Measurements from ENCODE around the gene FHOD1.

DNA sequence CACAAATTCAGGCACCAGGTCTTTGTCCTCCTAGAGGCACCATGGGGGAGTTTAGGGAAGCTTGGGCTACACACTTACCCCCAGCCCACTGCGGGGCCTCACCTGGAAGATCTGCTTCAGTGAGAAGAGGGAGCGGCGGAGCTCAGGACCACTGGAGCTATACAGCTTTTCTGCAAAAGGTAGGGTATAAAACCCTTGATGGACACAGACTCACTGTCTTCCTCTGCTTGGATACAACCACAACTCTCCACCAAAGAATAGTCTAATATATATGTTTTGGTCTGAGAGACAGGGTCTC, 9.1 kb downstream of the FHOD1 start:
- no peak for TF ChIP-seq POLR2A (IDR thresholded peaks at IDR 0.05)
- TF ChIP-seq, protein P1, sequence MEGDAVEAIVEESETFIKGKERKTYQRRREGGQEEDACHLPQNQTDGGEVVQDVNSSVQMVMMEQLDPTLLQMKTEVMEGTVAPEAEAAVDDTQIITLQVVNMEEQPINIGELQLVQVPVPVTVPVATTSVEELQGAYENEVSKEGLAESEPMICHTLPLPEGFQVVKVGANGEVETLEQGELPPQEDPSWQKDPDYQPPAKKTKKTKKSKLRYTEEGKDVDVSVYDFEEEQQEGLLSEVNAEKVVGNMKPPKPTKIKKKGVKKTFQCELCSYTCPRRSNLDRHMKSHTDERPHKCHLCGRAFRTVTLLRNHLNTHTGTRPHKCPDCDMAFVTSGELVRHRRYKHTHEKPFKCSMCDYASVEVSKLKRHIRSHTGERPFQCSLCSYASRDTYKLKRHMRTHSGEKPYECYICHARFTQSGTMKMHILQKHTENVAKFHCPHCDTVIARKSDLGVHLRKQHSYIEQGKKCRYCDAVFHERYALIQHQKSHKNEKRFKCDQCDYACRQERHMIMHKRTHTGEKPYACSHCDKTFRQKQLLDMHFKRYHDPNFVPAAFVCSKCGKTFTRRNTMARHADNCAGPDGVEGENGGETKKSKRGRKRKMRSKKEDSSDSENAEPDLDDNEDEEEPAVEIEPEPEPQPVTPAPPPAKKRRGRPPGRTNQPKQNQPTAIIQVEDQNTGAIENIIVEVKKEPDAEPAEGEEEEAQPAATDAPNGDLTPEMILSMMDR (IDR thresholded peaks at IDR 0.05 in 8 of 11, conservative IDR thresholded peaks at IDR 0.05 in 3 of 11), result no peak
- no peak for TF ChIP-seq POLR2AphosphoS5 (IDR thresholded peaks at IDR 0.05)

Measured in spleen (tissue), 7 donors.